ENCODE results near the gene MEP1A. TPM values are rescaled to one million over a fixed set of nuclear protein-coding genes. Genes with fewer than 3 reads are reported as not detected.

Gene MEP1A
- not detected for total RNA-seq

GRCh38 chr6:46793138-46793537 is at the start of gene MEP1A:
Gene MEP1A, plus strand, starts transcription at chr6:46793389. Its CDS starts 10 bp downstream, at chr6:46793399.

GRCh38 chr6:46746696-46747095 is 46.5 kb upstream of the MEP1A start, which contains the start of gene ANKRD66:
Gene ANKRD66, plus strand, starts transcription at chr6:46746933. Its CDS starts 5,016 bp downstream, at chr6:46751949.

Other genes starting within 250 kb of the MEP1A start
- not detected for gene CYP39A1, start 140.6 kb upstream of the MEP1A start, total RNA-seq
- not detected for gene SLC25A27, start 140.4 kb upstream of the MEP1A start, total RNA-seq
- gene TDRD6, start 105.5 kb upstream of the MEP1A start, total RNA-seq, result not detected
- gene PLA2G7, start 58.0 kb upstream of the MEP1A start, total RNA-seq, result not detected
- gene ANKRD66, start 46.5 kb upstream of the MEP1A start, total RNA-seq, result not detected
- gene ADGRF5, start 128.5 kb downstream of the MEP1A start, total RNA-seq, result not detected
- gene ADGRF1, start 248.9 kb downstream of the MEP1A start, total RNA-seq, result not detected